HS-5 (cell line): Measurements from ENCODE around the gene ACAA1.
"Not testable (repeated sequence)": the region's sequence is repeated elsewhere in the genome, so short reads cannot be mapped to it uniquely, and the experiment has no call there.

Experiments
- DNase-seq: peaks from one replicate; pipeline ENCODE4 v3.0.0-alpha.2; 2012; ENCODE audit warnings: low read depth

ACAA1 gene

GRCh38 chr3:38136777-38137614 lies at the start of gene ACAA1:
TSS of gene ACAA1 (minus strand) at chr3:38137127. CDS start at chr3:38137035, 92 bp downstream.
- peak; percentile 94 for DNase-seq

- DNase-seq: no peak
Observed at GRCh38 chr3:38177181-38177580, 40.3 kb upstream of the ACAA1 start.

GRCh38 chr3:38173834-38174418 lies 37.0 kb upstream of the ACAA1 start:
- DNase-seq: no peak

- DNase-seq: no peak
Observed at GRCh38 chr3:38171622-38172021, 34.7 kb upstream of the ACAA1 start.

- DNase-seq: no peak
Observed at GRCh38 chr3:38170722-38171121, 33.8 kb upstream of the ACAA1 start.

- peak; percentile 59 for DNase-seq
Observed at GRCh38 chr3:38169027-38169317, 32.0 kb upstream of the ACAA1 start.

- DNase-seq: peak; percentile 68
Observed at GRCh38 chr3:38168151-38169026, 31.5 kb upstream of the ACAA1 start.

GRCh38 chr3:38167591-38167990 lies 30.7 kb upstream of the ACAA1 start:
- no peak for DNase-seq

- DNase-seq: no peak
Observed at GRCh38 chr3:38165722-38166387, 28.9 kb upstream of the ACAA1 start.

- DNase-seq: peak; percentile 99
Observed at GRCh38 chr3:38164952-38165721, 28.2 kb upstream of the ACAA1 start, which contains the start of gene OXSR1. TSS of gene OXSR1 (plus strand) at chr3:38165537. CDS start at chr3:38165877, 340 bp downstream.

GRCh38 chr3:38164643-38164951 lies 27.7 kb upstream of the ACAA1 start:
- DNase-seq: no peak

GRCh38 chr3:38163841-38164642 lies 27.1 kb upstream of the ACAA1 start:
- no peak for DNase-seq

GRCh38 chr3:38163117-38163840 lies 26.4 kb upstream of the ACAA1 start:
- DNase-seq: no peak

- not testable (repeated sequence) for DNase-seq
Observed at GRCh38 chr3:38160704-38161103, 23.8 kb upstream of the ACAA1 start.

GRCh38 chr3:38158472-38158871 lies 21.5 kb upstream of the ACAA1 start:
- DNase-seq: no peak

- no peak for DNase-seq
Observed at GRCh38 chr3:38157595-38157994, 20.7 kb upstream of the ACAA1 start.

- DNase-seq: no peak
Observed at GRCh38 chr3:38157117-38157516, 20.2 kb upstream of the ACAA1 start.

GRCh38 chr3:38155825-38156224 lies 18.9 kb upstream of the ACAA1 start:
- no peak for DNase-seq

- no peak for DNase-seq
Observed at GRCh38 chr3:38154625-38155255, 17.8 kb upstream of the ACAA1 start.
